K562 (cell line): ENCODE measurements around the gene SRMS. TPM values are rescaled to one million over a fixed set of nuclear protein-coding genes. Genes with fewer than 3 reads are reported as not detected.
A peak's percentile ranks its signal among the peaks of the same experiment; 100 is the strongest.
"Not testable (repeated sequence)": the region's sequence is repeated elsewhere in the genome, so short reads cannot be mapped to it uniquely, and the experiment has no call there.

ENCODE experiments used
- ATAC-seq: fragments of 200-7000 bp; cut with Tn5 transposase; 3 replicates; pipeline ENCODE4 v1.9.1; 2020; ENCODE audit warnings: moderate library complexity
- BruUV-seq: library from RNA; stranded (reverse); fragments of 400-500 nt; replicated peaks from 2 replicates; lab custom pipeline; 2021; lab: Mats Ljungman, UMichigan
- CTCF ChIA-PET: fragments of 300-600 bp; formaldehyde crosslinking; extraction: SDS; loops from one replicate; lab custom pipeline; 2021; ENCODE audit warnings: low intra/inter-chr PET ratio; lab: Yijun Ruan, JAX
- POLR2A ChIA-PET: fragments of 300-600, 350-650 bp; sonication (Branson Sonifier 250); formaldehyde crosslinking; extraction: SDS; loops from one replicate; lab custom pipeline; 2021; ENCODE audit warnings: antibody characterized with exemption, inconsistent platforms; lab: Yijun Ruan, JAX
- DNase-seq, 4 experiments: peaks; one replicate each; pipeline versions ENCODE4 v3.0.0 to v3.0.0-alpha.2; 2011 to 2018; ENCODE audit warnings: low spot score in 3 of 4, mixed read lengths in 3 of 4; ENCODE audit errors: extremely low read depth in 1 of 4
- FAIRE-seq: peaks from 2 replicates; lab custom pipeline; 2011; peaks lifted over from hg19 to GRCh38; lab: Jason Lieb, UNC
- H2AFZ ChIP-seq: 2 replicates; pipeline ENCODE4 v1.6.0; 2011; ENCODE audit warnings: low read depth, low read length, control low read depth, inconsistent platforms
- H3K27ac ChIP-seq: fragments of 200-600 bp; 3 replicates; pipeline ENCODE4 v1.8.0; 2011; ENCODE audit warnings: low read depth, mild to moderate bottlenecking, control low read depth, inconsistent platforms, low read length, moderate library complexity, mixed read lengths; ENCODE audit errors: extremely low read depth
- H3K27me3 ChIP-seq, 2 experiments: fragments of 300-600 bp in 1 of 2; 2 replicates in 1 of 2; 3 replicates in 1 of 2; pipeline versions ENCODE4 v1.6.0 to v1.8.0; 2011; ENCODE audit warnings: inconsistent platforms in 2 of 2, low read length in 2 of 2, mild to moderate bottlenecking in 1 of 2, mixed read lengths in 1 of 2, moderate library complexity in 1 of 2; ENCODE audit not compliant: control insufficient read depth in 2 of 2, insufficient read depth in 2 of 2
- H3K36me3 ChIP-seq: fragments of 300-600 bp; 3 replicates; pipeline ENCODE4 v1.8.0; 2011; ENCODE audit warnings: mild to moderate bottlenecking, low read length, inconsistent platforms; ENCODE audit not compliant: control insufficient read depth, insufficient read depth
- H3K4me1 ChIP-seq, 2 experiments: fragments of 200-600 bp in 1 of 2; replicated peaks in 1 of 2; 2 replicates in 1 of 2; 3 replicates in 1 of 2; pipeline versions ENCODE4 v1.5.1 to v1.8.0; 2011; ENCODE audit warnings: inconsistent platforms in 2 of 2, low read length in 2 of 2, mild to moderate bottlenecking in 1 of 2, mixed read lengths in 1 of 2, moderate library complexity in 1 of 2; ENCODE audit not compliant: control insufficient read depth in 2 of 2, insufficient read depth in 2 of 2
- H3K4me2 ChIP-seq: 2 replicates; pipeline ENCODE4 v1.6.1; 2011; ENCODE audit warnings: low read length, control low read depth, inconsistent platforms, mixed read lengths; ENCODE audit not compliant: insufficient read depth
- H3K4me3 ChIP-seq: fragments of 200-600 bp; sonication (generic), shearing (Covaris generic); 2 replicates; pipeline ENCODE4 v1.5.1; 2016; ENCODE audit warnings: control low read depth, inconsistent platforms
- H3K79me2 ChIP-seq: fragments of 200-600 bp; 3 replicates; pipeline ENCODE4 v1.8.0; 2011; ENCODE audit warnings: low read length, inconsistent platforms; ENCODE audit not compliant: control insufficient read depth, insufficient read depth
- H3K9ac ChIP-seq, 2 experiments: 2 replicates each; pipeline versions ENCODE4 v1.6.0 to v1.6.1; 2011; ENCODE audit warnings: low read depth in 2 of 2, low read length in 2 of 2, control low read depth in 1 of 2, inconsistent platforms in 1 of 2, mild to moderate bottlenecking in 1 of 2, mixed read lengths in 1 of 2; ENCODE audit not compliant: insufficient read depth in 1 of 2
- H3K9me1 ChIP-seq: one replicate; pipeline ENCODE4 v1.6.0; 2011; ENCODE audit warnings: inconsistent platforms, mild to moderate bottlenecking, low read length, moderate library complexity; ENCODE audit not compliant: control insufficient read depth, insufficient read depth
- H3K9me3 ChIP-seq: replicated peaks from 2 replicates; pipeline ENCODE4 v1.5.1; 2011; ENCODE audit warnings: low read depth, low read length, inconsistent platforms; ENCODE audit not compliant: control insufficient read depth, insufficient read depth
- H4K20me1 ChIP-seq: replicated peaks from 2 replicates; pipeline ENCODE4 v1.6.1; 2011; ENCODE audit warnings: low read length, inconsistent platforms, mixed read lengths; ENCODE audit not compliant: control insufficient read depth, insufficient read depth
- HNRNPL ChIP-seq: fragments of 200-400 bp; formaldehyde crosslinking; IDR thresholded peaks from 2 replicates; pipeline ENCODE4 v1.6.1; 2017; ENCODE audit warnings: low read depth, mild to moderate bottlenecking, low read length
- POLR2G ChIP-seq: fragments of 200-400 bp; formaldehyde crosslinking; IDR thresholded peaks from 2 replicates; pipeline ENCODE4 v1.6.1; 2017; ENCODE audit warnings: low read depth, mild to moderate bottlenecking, antibody characterized with exemption, low read length, moderate library complexity
- RBFOX2 ChIP-seq: fragments of 200-400 bp; formaldehyde crosslinking; IDR thresholded peaks from 2 replicates; pipeline ENCODE4 v1.6.1; 2017; ENCODE audit warnings: low read depth, mild to moderate bottlenecking, low read length, moderate library complexity
- ZNF24 ChIP-seq: fragments of 450-650 bp; IDR thresholded peaks from 2 replicates; pipeline ENCODE4 v1.6.1; 2016
- WGBS: fragments of 100-300 bp; shearing (Covaris generic); methylation state at CpG from one replicate; pipeline ENCODE4 v1.1.6; 2016; ENCODE audit warnings: low coverage, mixed read lengths; ENCODE audit not compliant: insufficient coverage; ENCODE audit errors: missing lambda C conversion rate; 5-methylcytosine and 5-hydroxymethylcytosine counted together
- in situ Hi-C: fragments of 300-500 bp; cut with MboI; formaldehyde crosslinking; loops from 4 replicates; pipeline ENCODE4 v1.15.0; 2018; ENCODE audit warnings: inconsistent platforms, mixed read lengths
- intact Hi-C: fragments of 100-400 bp; cut with micrococcal nuclease; formaldehyde crosslinking; loops from 2 replicates; pipeline ENCODE4 v1.14.2; 2022
- polyA plus RNA-seq, 8 experiments: library from polyadenylated mRNA; depleted of rRNA in 4 of 8; stranded (reverse) in 5 of 8; unstranded in 3 of 8; fragments of >200 nt; fragmentation: Nextera tagmentation in 2 of 8; fragmentation: Illumina TruSeq in 1 of 8; extraction: Ambion mirVana in 2 of 8; extraction: Trizol in 1 of 8; gene quantifications; 2 replicates each; pipeline versions ENCODE4 v1.2.1 to v1.2.3, GENCODE V29; 2011 to 2014; ENCODE audit warnings: inconsistent platforms in 1 of 8, missing spikeins in 1 of 8
- total RNA-seq, 7 experiments: library from RNA; depleted of rRNA in 6 of 7; stranded (reverse); fragments of >200 nt in 6 of 7; fragmentation: Illumina TruSeq in 2 of 7; extraction: Trizol in 2 of 7; gene quantifications; 2 replicates each; pipeline versions ENCODE4 v1.2.1 to v1.2.3, GENCODE V29; 2011 to 2021; ENCODE audit warnings: low replicate concordance in 1 of 7

SRMS gene
- total and polyA plus RNA-seq, 9 of the 15 experiments (the other 6 are each of a cell fraction or from before 2014, with no cell fraction given) = 0.07 TPM; not detected in 8

GRCh38 chr20:63572071-63572787 is 24.7 kb upstream of the SRMS start:
- Histone ChIP-seq H3K9me3 (no peaks in the 10 kb centered on the region), H4K20me1 (peaks cover 3% of the 10 kb centered on the region; the same call in 1 of the 2 replicates), H3K79me2 (no peaks in the 10 kb centered on the region), H3K36me3 (no peaks in the 10 kb centered on the region), H3K9ac (peak overlapping the region in 1 of 2 experiments; percentile 95; a peak in 1 of 4 replicates), H3K4me1 (peaks cover 4 to 73% of the 10 kb centered on the region in 2 experiments; a peak in 4 of 5 replicates), H3K27me3 (no peaks in the 10 kb centered on the region), H3K9me1 (peaks cover 3% of the 10 kb centered on the region), H3K4me2 (no peak overlapping the region), H3K4me3 (no peak overlapping the region), H2AFZ (no peak overlapping the region), H3K27ac (no peak overlapping the region)
- intact Hi-C loops = no loop called here
- FAIRE-seq = no peak
- ChIA-PET CTCF (no interaction called here), POLR2A (interaction anchor here (0.6 to 1.2 kb wide), 3 partner anchors 9 to 90 kb away, joined by 3 read pairs; no protein-coding TSS in a partner anchor)
- ATAC-seq = no peak
- no peak for DNase-seq
- no peak for TF ChIP-seq ZNF24
- TF ChIP-seq HNRNPL = 0 out of 2 replicates have a peak, but pooled peaks have one; percentile 7
- in situ Hi-C loops = no loop called here
- no TSS peak for BruUV-seq
- 71% methylated on average over 24 of the region's 48 CpGs for WGBS

- CTCF ChIA-PET, FAIRE-seq, ATAC-seq, H3K36me3 ChIP-seq, H3K4me2 ChIP-seq, BruUV-seq, H3K27me3 ChIP-seq, H4K20me1 ChIP-seq, in situ Hi-C loops, H3K79me2 ChIP-seq, H3K9me1 ChIP-seq, DNase-seq, intact Hi-C loops, H3K9me3 ChIP-seq, H3K27ac ChIP-seq, H2AFZ ChIP-seq, H3K4me3 ChIP-seq: not testable (repeated sequence)
- WGBS = 43% methylated on average over 4 of the region's 11 CpGs
- POLR2A ChIA-PET = interaction anchor here (0.9 to 1.7 kb wide), 3 partner anchors 9 to 18 kb away, joined by 3 read pairs; no protein-coding TSS in a partner anchor
- TF ChIP-seq RBFOX2 = peak; percentile 44
- peak; percentile 39 for TF ChIP-seq POLR2G
- Histone ChIP-seq H3K9ac (peak overlapping the region in 1 of 2 experiments; percentile 58; a peak in 2 of 4 replicates), H3K4me1 (peaks cover 4 to 83% of the 10 kb centered on the region in 2 experiments; a peak in 4 of 5 replicates)
Observed at GRCh38 chr20:63571087-63571478, 23.5 kb upstream of the SRMS start.
